CD4-positive, alpha-beta T cell treated with Interleukin-17A for 1 hour (primary cell): ENCODE results near the gene TBC1D14.
A peak's percentile ranks its signal among the peaks of the same experiment; 100 is the strongest.

ENCODE experiments used
- DNase-seq: peaks from one replicate; pipeline ENCODE4 v3.0.0-alpha.2; 2020

TBC1D14 gene

DNA sequence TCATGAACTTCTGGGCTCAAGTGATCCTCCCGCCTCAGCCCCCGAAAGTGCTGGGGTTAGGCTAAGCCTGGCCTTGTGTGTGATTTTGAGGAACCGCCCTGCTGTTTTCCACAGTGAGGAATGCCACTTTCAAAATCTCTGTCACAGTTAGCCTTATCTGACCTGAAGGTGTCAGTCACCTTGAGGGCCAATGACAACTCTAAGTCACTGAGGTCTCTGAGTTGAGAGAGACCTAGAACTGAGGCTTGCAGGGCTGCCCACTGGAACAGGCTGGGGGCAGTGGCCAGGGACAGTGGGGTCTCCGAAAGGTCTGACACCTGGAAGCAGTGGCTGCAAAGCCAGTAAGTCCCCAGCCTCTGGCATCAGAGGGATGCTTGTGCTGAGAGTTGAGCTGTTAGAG lies 139.7 kb downstream of the TBC1D14 start:
- DNase-seq, result no peak

DNA sequence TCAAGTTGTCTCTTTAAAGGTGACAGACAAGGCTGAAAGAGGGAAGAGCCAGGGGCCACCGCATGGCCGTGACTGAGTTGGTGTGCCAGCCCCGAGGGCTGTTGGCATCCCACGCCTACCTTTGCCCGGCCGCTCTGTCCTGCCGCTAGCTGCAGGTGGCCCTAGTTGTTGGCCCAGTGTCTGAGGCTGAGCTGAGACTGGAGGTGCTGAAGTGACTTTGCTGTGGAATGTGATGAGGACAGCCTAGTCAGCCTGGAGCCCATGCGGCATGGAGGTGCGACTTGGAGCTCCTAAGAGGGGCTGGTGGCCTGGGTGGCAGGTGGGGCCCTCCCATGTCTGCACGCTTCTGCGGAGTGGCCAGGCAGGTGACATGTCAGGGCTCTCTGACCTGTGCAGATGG lies 140.1 kb downstream of the TBC1D14 start:
- no peak for DNase-seq

DNA sequence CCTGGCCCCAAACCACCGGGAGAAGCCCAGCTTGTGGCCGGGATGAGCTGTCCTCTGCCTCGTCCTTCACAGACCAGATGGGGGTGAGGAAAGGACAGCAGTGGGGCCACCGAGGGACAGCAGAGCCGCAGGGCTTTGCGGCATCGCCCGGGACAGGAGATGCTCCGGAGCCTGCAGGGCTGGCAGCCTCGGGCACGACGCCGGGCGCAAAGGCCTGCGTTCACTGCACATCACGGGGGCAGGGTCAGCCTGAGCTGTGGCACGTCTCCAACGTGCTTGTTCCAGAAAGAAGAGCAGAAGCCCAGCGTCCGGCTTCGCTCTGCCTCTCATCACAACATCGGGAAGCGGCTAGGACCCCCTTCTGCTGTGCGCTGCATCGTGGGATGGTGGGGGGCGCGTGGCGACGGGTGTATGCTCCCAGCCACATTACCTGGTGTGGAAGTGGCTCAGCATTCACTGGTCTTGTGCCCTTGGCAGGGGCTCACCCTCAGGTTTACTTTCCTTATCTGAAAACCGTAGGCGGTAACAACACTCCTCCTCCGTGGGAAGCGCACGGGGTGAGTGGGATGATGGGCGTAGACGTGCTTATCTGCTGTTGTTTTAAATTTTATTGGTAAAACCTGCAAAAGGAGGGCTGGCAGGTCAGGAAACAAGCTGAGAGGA lies 141.0 kb downstream of the TBC1D14 start:
- no peak for DNase-seq

DNA sequence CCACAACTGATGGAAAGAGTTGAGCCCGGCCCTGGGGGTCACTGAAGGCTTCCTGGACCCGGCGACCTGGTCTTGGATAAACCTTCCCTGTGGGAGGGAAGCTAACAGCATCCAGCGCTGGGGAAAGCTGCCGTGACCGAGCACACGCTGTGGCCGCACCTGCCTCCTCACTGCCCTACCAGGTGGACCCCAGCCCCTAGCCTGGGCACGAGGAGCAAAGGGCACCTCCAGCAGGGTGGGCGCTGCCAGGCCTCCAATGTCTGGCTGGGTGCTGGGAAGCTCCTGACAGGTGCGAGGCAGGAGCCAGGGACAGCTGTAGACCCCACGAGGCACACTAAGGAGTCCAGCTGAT lies 141.5 kb downstream of the TBC1D14 start:
- no peak for DNase-seq

DNA sequence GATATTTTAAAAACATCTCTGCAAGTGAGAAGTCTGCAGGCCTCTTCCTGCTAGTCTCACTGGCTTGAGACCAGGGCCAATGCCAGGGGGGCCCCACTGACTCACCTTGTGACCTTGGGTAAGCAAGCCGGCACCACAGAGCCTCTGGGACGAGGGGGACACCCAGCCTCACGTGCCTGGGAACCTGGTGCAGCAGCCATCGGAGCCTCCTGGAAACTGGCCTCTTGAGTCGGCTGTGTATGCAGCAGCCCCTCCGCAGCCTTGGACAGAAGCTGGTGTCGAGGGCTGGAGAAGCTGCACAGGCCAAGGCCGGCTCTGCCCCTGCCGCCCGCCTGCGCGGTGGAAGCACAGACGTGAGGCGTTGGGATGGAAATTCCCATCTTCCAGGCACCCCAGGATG lies 142.3 kb downstream of the TBC1D14 start:
- no peak for DNase-seq

DNA sequence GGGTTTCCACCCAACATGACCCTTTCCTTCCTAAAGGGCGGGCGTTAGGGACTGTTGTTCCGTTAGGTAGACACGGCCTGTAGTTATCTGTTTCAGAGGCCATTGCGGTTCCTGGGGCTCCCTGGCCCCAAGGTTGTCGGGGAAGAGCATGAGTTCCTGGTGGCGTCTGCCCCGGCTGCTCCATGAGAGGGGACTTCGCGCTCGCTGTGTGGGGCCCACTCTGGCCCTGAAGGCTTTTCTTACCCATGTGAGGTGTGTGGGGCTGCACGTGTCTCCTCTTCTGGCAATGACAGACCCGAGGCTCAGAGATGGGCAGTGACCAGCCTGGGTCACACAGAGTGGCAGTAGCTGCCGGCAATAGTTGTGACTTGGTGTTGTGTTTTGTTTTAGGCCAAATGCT lies 142.7 kb downstream of the TBC1D14 start:
- DNase-seq, result no peak

DNA sequence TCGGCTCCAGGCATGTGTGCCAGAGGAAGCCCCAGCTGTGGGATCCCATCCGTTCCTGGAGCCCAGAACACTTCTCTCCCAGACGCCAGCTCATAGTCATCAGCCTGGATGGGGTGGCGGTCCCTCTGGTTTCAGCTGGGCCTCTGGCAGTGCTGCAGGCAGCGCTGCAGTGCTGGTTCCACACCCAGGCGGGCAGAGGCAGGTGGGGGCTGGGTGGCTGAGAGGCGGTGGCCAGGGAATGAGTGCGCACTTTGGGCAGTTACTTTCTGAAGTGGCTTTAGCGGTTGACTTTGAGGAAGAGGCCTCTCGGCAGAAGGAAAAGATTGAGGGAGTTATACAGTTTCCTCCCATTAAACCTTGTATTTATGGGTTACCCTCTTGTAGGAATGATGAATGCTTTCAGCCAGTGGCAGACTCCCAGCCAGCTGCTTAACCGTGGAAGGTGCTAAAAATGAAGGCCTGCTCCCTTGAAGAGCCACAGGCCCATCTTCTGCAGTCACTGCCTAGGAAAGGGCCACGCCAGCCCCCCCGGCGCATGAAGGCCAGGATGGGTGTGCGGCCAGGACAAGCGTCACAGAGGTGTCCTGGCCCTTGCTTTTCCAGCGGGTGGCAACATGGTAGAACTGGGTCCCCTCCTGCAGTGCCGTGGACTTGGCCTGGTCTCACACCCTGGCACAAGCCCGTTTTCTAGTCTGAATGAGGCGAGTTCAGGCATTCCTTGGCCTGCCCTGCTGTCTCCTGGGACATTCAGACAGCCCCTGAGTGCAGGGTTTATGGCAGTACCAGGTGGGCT lies 143.5 kb downstream of the TBC1D14 start:
- no peak for DNase-seq

DNA sequence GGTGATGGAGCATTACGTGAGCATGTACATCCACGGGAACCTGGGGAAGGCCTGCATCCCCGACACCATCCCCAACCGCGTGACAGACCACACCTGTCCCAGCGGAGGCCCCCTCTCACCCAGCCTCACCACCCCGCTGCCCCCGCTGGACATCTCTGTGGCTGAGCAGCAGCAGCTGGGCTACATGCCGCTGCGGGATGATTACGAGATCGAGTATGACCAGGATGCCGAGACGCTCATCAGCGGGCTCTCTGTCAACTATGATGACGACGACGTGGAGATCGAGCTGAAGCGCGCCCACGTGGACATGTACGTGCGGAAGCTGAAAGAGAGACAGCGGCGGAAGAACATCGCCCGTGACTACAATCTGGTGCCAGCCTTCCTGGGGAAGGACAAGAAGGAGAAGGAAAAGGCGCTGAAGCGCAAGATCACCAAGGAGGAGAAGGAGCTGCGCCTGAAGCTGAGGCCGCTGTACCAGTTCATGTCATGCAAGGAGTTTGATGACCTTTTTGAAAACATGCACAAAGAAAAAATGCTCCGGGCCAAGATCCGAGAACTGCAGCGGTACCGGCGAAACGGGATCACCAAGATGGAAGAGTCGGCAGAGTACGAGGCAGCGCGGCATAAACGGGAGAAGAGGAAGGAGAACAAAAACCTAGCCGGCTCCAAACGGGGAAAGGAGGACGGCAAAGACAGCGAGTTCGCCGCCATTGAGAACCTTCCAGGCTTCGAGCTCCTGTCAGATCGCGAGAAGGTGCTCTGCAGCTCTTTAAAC lies 144.7 kb downstream of the TBC1D14 start:
- DNase-seq, result no peak

DNA sequence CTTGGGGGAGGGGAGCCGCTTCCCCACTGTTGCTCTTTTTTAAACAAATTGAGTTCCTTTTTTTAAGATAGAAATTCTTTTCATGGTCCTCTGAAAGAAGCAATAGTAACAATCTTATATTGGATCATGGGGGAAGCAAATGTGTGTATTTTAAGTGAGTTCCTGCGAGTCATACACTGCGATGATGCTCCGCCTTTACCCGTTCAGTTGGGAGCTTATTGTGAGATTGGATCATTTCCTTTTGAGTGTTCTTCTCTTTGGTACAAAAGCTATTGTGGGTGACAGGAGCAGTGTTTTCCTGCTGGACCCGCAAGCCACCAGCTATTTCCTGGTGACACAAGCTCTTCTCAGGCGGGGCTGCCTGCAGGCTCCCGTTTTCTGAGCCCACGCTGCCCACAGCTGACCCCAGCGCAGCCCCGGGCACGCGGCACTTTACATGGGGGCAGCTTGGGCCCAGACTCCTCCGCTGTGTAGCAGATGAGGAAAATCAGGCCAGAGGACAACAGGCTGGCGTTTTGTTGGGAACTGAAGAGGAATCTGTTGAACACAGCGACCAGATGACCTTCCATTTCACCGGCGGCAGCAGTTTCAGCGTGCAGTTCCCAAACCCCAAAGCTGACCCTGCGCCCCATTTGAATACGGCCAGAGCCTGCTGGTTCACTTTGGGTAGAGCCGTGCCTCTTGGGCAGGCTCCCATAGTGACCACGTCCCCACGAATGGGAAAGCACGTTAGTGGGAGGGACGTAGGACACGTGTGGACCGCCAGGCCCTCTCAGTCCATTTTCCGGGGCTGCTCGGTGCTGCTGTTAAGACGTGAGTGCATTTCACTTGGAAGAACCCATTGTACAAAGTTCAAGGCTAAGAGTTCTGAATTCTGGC lies 145.7 kb downstream of the TBC1D14 start:
- DNase-seq, result no peak

DNA sequence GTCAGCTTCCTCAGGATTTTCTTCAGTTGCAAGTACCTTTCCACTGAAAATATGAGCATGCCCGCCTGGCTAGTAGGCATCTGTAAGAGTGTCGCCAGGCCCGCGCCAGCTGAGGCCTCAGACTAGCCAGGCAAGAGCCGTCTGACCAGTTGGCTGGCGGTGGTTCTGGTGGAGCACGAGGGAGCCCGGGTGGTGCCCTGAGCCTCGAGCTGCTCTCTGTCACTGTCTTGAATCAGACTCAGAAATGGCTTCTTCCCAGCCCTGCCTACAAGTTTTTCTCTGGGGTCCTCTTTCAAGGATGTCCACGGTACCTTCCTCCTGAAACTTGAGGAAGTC lies 146.3 kb downstream of the TBC1D14 start:
- no peak for DNase-seq

DNA sequence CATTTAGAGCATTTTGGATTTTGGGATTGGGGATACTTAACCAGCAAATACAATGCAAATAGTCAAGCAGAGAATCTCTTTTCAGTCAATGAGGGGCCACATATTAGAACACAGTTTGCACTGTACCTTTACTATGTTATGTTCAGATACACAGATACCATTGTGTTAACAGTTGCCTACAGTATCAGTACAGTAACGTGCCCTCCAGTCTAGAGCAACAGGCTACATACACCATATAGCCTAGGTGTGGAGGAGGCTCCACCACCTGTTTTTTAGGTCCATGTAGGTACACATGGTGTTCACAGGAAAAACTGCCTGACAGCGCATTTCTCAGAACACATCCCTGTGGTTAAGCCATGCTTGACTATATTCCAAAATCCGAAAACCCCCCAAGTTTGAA lies 149.2 kb downstream of the TBC1D14 start:
- DNase-seq, result no peak

DNA sequence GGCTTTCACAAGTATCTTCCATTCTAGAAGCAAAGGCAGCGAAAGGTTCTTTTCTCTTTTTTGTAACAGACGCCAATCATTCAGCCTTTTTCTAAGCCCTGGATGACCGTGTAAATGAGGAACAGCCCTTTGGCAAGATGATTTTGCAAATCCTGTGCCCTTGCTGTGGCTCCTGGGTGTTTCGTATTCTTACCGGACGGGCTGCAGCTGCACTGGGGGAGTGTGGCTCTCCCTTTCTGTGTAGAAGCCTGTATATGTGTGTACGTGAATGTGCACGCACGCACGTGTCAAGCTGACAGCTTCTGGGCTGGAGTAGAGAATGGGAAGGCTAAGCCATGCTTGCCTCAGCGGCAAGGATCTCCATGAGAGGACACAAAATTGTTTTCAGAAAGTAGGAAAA lies 150.0 kb downstream of the TBC1D14 start:
- no peak for DNase-seq

DNA sequence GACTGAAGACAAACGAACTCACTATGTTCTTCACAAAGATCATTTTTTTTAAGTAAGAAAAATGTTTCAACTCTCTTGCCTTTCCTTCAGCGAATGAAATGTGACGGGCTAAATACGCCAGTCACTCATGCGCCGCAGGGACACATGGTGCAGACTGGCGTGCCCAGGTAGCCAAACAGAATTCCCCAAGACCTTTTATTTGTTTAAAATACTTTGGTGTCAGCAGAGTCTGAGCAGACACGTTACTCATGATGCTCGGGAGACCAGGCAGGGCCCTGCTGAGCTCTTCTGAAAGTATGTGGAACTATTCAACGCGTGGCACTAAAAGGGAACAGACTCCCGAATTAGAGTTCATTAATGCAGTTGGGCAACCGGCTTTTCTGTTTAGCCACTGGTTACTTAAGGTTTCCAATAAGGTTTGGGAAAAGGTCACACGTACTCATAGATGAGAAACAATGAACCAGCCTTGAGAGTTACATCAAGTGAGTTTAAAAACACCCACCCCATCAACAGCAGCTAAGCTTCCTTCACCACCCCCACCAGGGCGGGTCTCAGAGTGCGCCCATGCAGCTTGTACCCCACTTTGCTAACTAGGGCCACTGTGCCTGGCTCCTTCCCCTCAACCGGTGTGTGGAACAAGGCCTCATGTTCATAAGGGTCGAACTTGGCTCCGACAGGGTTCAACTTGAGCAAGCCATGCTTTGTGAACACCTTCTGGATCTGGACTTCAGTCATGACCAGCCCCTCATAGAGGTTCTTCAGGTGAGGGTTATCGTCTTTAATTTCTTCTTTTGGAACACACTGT lies 150.9 kb downstream of the TBC1D14 start:
- no peak for DNase-seq

DNA sequence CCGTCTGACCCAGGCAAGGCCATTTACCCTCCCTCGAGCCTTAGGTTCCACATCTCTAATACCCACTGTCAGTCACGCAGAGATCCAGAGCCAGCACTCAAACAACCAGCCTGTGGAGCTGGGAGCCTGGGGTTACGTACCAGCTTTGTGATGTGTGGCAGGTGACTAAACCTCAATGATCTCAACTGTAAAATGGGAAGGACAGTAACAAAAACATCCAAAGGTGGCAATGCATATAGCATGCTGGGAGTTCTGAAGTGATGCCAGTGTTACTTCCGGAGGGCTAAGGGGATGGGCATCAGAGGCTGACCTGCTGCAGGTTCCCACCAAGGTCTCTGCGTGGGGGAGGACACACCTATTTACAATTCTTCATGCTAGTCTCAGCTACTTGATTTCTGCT lies 152.2 kb downstream of the TBC1D14 start:
- DNase-seq, result no peak

DNA sequence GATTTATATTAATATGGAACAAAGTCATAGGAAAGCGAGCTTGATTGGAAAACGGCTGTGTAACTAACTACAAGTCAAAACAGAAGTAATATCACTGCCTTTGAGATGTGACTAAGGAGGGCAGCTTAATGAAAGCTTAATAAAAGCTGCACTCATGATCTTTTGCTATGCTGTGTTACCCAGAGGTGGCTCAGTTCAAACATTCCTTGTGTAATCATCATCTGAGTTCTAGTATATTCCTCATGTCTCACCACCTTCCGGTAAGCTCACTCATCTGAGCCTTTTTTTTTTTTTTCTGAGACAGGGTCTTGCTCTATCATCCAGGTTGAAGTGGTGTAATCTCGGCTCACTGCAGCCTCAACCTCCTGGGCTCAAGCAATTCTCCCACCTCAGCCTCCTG lies 153.2 kb downstream of the TBC1D14 start:
- no peak for DNase-seq

DNA sequence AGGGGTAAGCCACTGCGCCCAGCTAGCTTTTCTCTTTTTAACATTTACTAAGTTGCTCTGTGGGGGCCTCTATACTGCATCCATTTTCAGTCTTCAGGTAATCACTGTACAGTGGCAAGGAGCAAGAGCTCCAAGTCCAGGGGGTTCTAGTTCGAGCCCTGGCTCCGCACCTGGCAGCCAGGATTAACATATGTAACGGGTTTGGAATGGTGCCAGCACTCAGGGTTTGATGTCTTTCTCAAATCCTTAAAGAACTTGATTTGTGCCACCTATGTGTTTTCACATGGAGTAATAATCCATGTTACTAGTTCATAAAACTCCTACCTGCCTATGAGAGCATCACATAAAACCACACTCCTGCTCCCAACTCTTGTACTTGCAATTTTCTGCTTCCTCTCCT lies 153.7 kb downstream of the TBC1D14 start:
- DNase-seq, result no peak

DNA sequence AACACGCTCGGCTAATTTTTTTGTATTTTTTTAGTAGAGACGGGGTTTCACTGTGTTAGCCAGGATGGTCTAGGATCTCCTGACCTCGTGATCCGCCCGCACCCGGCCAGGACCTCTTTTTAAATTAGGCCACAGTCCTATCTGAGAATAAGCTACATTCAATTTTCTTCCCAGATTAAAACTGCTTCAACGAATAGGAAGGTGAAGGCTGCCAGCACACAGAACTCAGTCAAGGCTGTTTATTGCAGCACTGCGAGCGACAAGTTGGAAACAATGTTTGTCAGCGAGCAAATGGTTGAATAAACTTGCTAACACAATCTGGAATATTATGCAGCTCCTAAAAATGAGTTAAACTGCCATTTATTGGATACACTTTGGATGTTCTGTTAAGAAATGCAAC lies 156.4 kb downstream of the TBC1D14 start:
- no peak for DNase-seq

DNA sequence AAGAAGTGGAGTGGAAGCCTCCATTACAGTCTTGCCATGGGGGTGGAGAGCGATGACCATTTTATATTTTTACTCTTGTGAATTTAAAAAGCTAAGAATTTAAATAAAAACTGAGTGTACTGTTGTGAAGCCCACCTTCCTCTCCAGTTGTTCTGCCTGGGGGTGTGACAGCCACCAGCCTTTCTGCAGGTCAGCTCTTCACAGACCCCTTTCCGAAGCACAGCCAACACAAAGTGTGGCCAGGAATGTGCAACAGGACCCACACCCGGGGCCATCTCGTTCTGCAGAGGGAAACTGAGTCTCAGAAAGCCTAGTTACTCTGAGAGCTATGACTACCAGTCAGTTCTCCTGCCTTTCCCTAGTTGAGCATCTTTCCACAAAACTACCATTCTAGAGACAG lies 156.9 kb downstream of the TBC1D14 start:
- DNase-seq, result no peak

DNA sequence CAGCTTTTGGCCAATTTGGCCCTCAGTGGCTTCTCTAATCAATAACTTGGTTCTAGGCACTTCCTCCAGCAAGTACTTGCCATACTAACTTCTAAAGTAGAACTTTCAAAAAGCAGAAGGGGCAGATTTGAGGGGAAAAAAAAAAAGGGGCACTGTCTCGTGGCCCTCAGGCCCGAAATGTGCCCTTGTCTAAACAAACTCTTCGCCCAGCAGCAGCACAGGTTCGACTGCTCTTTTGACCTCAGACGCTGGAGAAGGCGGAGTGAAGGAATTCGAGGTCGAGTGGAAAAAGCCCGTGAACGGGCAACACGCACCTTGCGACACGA lies 157.5 kb downstream of the TBC1D14 start:
- no peak for DNase-seq

DNA sequence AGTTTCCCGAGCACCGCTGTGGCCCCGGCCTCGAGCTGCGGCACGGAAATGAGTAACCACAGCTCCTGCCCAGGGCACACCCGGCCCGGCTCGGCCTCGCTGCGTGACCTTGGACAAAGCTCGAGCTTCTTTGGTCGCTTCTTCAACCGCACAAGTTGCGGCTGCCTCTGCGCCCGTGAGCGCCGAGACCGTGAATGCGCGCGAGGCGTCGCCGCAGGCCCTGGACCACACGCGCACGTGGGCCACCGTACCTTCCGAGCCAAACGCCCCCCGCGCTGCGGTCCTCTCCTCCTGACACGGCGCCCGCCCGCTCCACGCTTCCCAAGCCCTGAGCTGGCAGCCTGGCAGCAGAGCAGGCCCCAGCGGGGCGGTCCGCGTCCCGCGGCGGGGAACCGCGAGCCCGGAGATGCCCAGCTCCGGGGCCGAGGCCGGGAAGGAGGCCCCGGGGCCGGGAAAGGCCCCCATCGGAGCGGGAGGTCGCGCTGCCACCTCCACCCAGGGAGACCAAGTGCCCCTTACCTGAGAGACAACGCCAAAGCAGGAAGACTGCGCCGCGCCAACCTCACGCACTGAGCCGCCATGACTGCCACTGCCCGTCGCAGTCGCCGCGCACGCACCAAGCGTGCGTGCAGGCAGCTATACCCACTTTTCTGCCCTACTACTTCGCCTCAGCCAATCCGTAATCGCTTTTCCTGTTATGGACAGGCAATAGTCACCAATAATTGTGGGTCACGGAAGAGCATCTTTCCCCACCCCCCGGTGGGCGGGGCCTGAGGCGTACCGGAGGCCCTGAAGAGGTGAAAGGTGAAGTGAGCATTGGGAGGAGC lies 158.0 kb downstream of the TBC1D14 start, which contains the start of gene GRPEL1:
TSS of gene GRPEL1 (minus strand) at position 613 of the 827 bp plus-strand sequence. CDS start at position 581, 32 bp downstream.
- peak; percentile 100 for DNase-seq

DNA sequence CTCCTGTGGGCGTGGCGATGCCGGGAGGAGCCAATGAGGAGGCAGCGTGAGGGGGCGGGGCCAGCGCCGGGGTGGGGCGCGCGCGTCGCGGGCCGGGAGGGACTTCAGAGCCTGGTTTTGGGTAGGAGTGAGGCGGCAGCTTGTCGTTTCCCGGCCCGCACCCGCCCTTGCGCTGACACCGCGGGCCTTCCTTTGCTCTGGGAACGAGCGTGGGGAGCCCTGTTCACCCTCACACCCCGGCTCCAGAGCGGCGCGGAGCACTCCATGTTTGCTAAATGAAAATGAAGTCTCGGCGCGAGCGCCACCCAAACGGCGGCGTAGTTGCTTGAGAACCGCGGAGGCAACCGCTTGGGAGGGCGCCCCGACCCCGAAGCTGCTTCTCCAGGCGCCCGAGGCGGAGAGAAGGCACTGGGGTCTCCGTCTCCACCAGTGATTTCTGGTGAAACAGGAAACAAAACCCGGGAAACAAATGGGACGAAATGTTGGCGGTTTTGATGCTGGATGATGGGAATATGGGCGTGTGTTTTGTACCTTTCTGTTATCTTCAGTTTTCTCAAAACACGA lies 158.7 kb downstream of the TBC1D14 start:
- no peak for DNase-seq
